Measurements from ENCODE around the gene ZNF483. TPM values are rescaled to one million over a fixed set of nuclear protein-coding genes. Genes with fewer than 3 reads are reported as not detected.

Gene ZNF483
- total and polyA plus RNA-seq, 4 donors = 0.03 to 2.5 (median 0.65) TPM

- Histone ChIP-seq H3K9me3 (ENCODE audit: control insufficient read depth in 4 of 4, low read length in 3 of 4) (no peaks in the 10 kb centered on the region), H3K4me3 (ENCODE audit: low read depth in 1 of 3, low read length in 3 of 3) (no peak overlapping the region), H3K27ac (ENCODE audit: low read depth in 1 of 2, low read length in 2 of 2) (peak overlapping the region; percentile 84 to 91), H3K4me1 (ENCODE audit: control insufficient read depth in 4 of 4, insufficient read depth in 4 of 4, low read length in 3 of 4) (peaks cover 8 to 34% (median 28%) of the 10 kb centered on the region in 4 donors), H3K36me3 (ENCODE audit: control insufficient read depth in 4 of 4, insufficient read depth in 3 of 4, low read depth in 1 of 4, low read length in 3 of 4) (no peaks in the 10 kb centered on the region), H3K9ac (ENCODE audit: low read depth in 1 of 2, low read length in 2 of 2) (no peak overlapping the region), H3K27me3 (ENCODE audit: control insufficient read depth in 4 of 4, insufficient read depth in 4 of 4, low read length in 3 of 4) (no peaks in the 10 kb centered on the region)
- no peak for DNase-seq (ENCODE audit: low spot score)
- TF ChIP-seq RXRA (IDR thresholded peaks at IDR 0.05) (peak; percentile 69 to 78), FOXA2 (IDR thresholded peaks at IDR 0.05) (peak; percentile 68), ZBTB33 (IDR thresholded peaks at IDR 0.05) (peak; percentile 32), YY1 (IDR thresholded peaks at IDR 0.05) (peak; percentile 48), HNF4G (IDR thresholded peaks at IDR 0.05) (no peak), TAF1 (conservative IDR thresholded peaks at IDR 0.05) (no peak), NR2F2 (IDR thresholded peaks at IDR 0.05) (peak; percentile 46), GABPA (IDR thresholded peaks at IDR 0.05 in 1 of 2, conservative IDR thresholded peaks at IDR 0.05 in 1 of 2) (peak in 1 of 2 donors; percentile 38), ATF3 (IDR thresholded peaks at IDR 0.05) (peak; percentile 97), CTCF (IDR thresholded peaks at IDR 0.05; ENCODE audit: low read depth, low read length, missing input control) (no peak), HNF4A (conservative IDR thresholded peaks at IDR 0.05) (peak; percentile 84 to 92), FOXA1 (IDR thresholded peaks at IDR 0.05) (no peak), REST (IDR thresholded peaks at IDR 0.05) (no peak), SP1 (IDR thresholded peaks at IDR 0.05) (peak; percentile 54), JUND (IDR thresholded peaks at IDR 0.05) (peak; percentile 99), RAD21 (IDR thresholded peaks at IDR 0.05) (peak; percentile 43 to 61), MAX (IDR thresholded peaks at IDR 0.05) (peak; percentile 17)
- WGBS = 46% methylated on average over 3 of the region's 3 CpGs
Measured at GRCh38 chr9:111622626-111623025, 97.6 kb downstream of the ZNF483 start.

Other genes starting within 250 kb of the ZNF483 start
- gene OR2K2, start 195.0 kb upstream of the ZNF483 start, total RNA-seq = not detected
- not detected for gene OR2K2, start 195.0 kb upstream of the ZNF483 start, polyA plus RNA-seq
- 10 to 100 TPM; 32.2 to 60.8 TPM for gene ECPAS, start 40.8 kb upstream of the ZNF483 start, total RNA-seq
- 10 to 100 TPM; 14.7 to 20.3 TPM for gene ECPAS, start 40.8 kb upstream of the ZNF483 start, polyA plus RNA-seq
- 100 to 1,000 TPM in 1 of 2 donors, 10 to 100 TPM in 1; 53.1 to 324 TPM for gene PTGR1, start 74.5 kb downstream of the ZNF483 start, total RNA-seq
- gene PTGR1, start 74.5 kb downstream of the ZNF483 start, polyA plus RNA-seq = 100 to 1,000 TPM; 618 to 784 TPM
- 10 to 100 TPM in 1 of 2 donors, 1 to 10 TPM in 1; 9.3 to 17.8 TPM for gene DNAJC25, start 106.2 kb downstream of the ZNF483 start, total RNA-seq
- gene DNAJC25, start 106.2 kb downstream of the ZNF483 start, polyA plus RNA-seq = 10 to 100 TPM; 15.0 to 15.6 TPM
- 10 to 100 TPM; 15.9 to 20.2 TPM for gene GNG10, start 136.4 kb downstream of the ZNF483 start, total RNA-seq
- gene GNG10, start 136.4 kb downstream of the ZNF483 start, polyA plus RNA-seq = 10 to 100 TPM; 22.4 to 24.3 TPM